B cell (primary cell): Measurements from ENCODE around the gene KCTD17. TPM values are rescaled to one million over a fixed set of nuclear protein-coding genes. Genes with fewer than 3 reads are reported as not detected.

Experiments used
- ATAC-seq: fragments of 200-7000 bp; cut with Tn5 transposase; one replicate; pipeline ENCODE4 v1.10.0; 2021; ENCODE audit warnings: low read depth, mild to moderate bottlenecking, moderate number of reproducible peaks, moderate library complexity
- CTCF ChIA-PET: fragments of 350-600 bp; sonication (Branson Sonifier 250); formaldehyde crosslinking; loops from one replicate; lab custom pipeline; 2021; ENCODE audit warnings: antibody characterized with exemption, inconsistent platforms; lab: Charles Lee
- POLR2A ChIA-PET: fragments of 350-600 bp; sonication (Branson Sonifier 250); formaldehyde crosslinking; loops from one replicate; lab custom pipeline; 2021; ENCODE audit warnings: antibody characterized with exemption; lab: Charles Lee
- DNase-seq: peaks from one replicate; pipeline ENCODE4 v3.0.0; 2013
- H2AFZ ChIP-seq: 2 replicates; pipeline ENCODE4 v1.6.1; 2012; ENCODE audit warnings: mild to moderate bottlenecking, low read depth, low read length; ENCODE audit not compliant: insufficient read depth, poor library complexity, severe bottlenecking
- H3K27ac ChIP-seq, 2 donors: 1 replicate in 1 of 2; 2 replicates in 1 of 2; pipeline ENCODE4 v1.5.1; 2012 to 2013; ENCODE audit warnings: low read length in 2 of 2, mild to moderate bottlenecking in 2 of 2, moderate library complexity in 1 of 2
- H3K27me3 ChIP-seq, 4 experiments: fragments of 200-600 bp in 1 of 4; sonication (generic) in 1 of 4; replicated peaks in 1 of 4; 1 replicate in 2 of 4; 2 replicates in 2 of 4; pipeline versions ENCODE4 v1.6.1 to v1.7.0; 2013 to 2016; ENCODE audit warnings: low read length in 3 of 4, mild to moderate bottlenecking in 2 of 4, mixed read lengths in 1 of 4, moderate library complexity in 1 of 4; ENCODE audit not compliant: insufficient read depth in 4 of 4, control insufficient read depth in 3 of 4; ENCODE audit errors: control extremely low read depth in 1 of 4
- H3K36me3 ChIP-seq, 2 experiments: replicated peaks in 1 of 2; 1 replicate in 1 of 2; 2 replicates in 1 of 2; pipeline versions ENCODE4 v1.6.1 to v1.7.1; 2013; ENCODE audit warnings: low read length in 1 of 2; ENCODE audit not compliant: insufficient read depth in 2 of 2, control insufficient read depth in 1 of 2; ENCODE audit errors: control extremely low read depth in 1 of 2, extremely low read depth in 1 of 2
- H3K4me1 ChIP-seq, 2 donors: fragments of 200-600 bp in 1 of 2; sonication (generic) in 1 of 2; 1 replicate in 1 of 2; 2 replicates in 1 of 2; pipeline versions ENCODE4 v1.5.1 to v1.6.1; 2013 to 2017; ENCODE audit warnings: low read length in 2 of 2; ENCODE audit not compliant: control insufficient read depth in 2 of 2, insufficient read depth in 2 of 2
- H3K4me2 ChIP-seq: replicated peaks from 2 replicates; pipeline ENCODE3; 2012; ENCODE audit warnings: mild to moderate bottlenecking, low read depth, low read length; ENCODE audit not compliant: poor library complexity, severe bottlenecking
- H3K4me3 ChIP-seq, 5 experiments: fragments of 200-600 bp in 1 of 5; sonication (generic) in 1 of 5; 1 replicate in 3 of 5; 2 replicates in 2 of 5; pipeline versions ENCODE4 v1.5.1 to v1.7.0; 2011 to 2016; ENCODE audit warnings: low read length in 4 of 5, mild to moderate bottlenecking in 4 of 5, low read depth in 2 of 5, control low read depth in 1 of 5, moderate library complexity in 1 of 5; ENCODE audit not compliant: insufficient read depth in 1 of 5; ENCODE audit errors: control extremely low read depth in 1 of 5, extremely low read depth in 1 of 5
- H3K79me2 ChIP-seq: fragments of 200-600 bp; sonication (generic); one replicate; pipeline ENCODE4 v1.6.0; 2016; ENCODE audit warnings: low read length; ENCODE audit not compliant: control insufficient read depth, insufficient read depth
- H3K9ac ChIP-seq: fragments of 200-600 bp; sonication (generic); 2 replicates; pipeline ENCODE4 v1.6.1; 2017; ENCODE audit warnings: mild to moderate bottlenecking, low read length, moderate library complexity
- H3K9me3 ChIP-seq, 3 donors: one replicate each; pipeline versions ENCODE4 v1.6.1 to v1.7.1; 2013; ENCODE audit warnings: low read length in 2 of 3; ENCODE audit not compliant: control insufficient read depth in 2 of 3, insufficient read depth in 1 of 3; ENCODE audit errors: control extremely low read depth in 1 of 3
- H4K20me1 ChIP-seq: 2 replicates; pipeline ENCODE4 v1.6.0; 2012; ENCODE audit warnings: mild to moderate bottlenecking, low read length; ENCODE audit not compliant: insufficient read depth, control insufficient read depth, poor library complexity, severe bottlenecking
- H3K27ac Mint-ChIP-seq: one replicate; pipeline ENCODE4 v1.8.0; 2021; ENCODE audit warnings: mixed read lengths
- H3K27me3 Mint-ChIP-seq: one replicate; pipeline ENCODE4 v1.8.0; 2021; ENCODE audit warnings: mixed read lengths
- H3K4me1 Mint-ChIP-seq: one replicate; pipeline ENCODE4 v1.8.0; 2021; ENCODE audit warnings: mixed read lengths
- H3K4me3 Mint-ChIP-seq: one replicate; pipeline ENCODE4 v1.8.0; 2021; ENCODE audit warnings: mixed read lengths
- H3K9me3 Mint-ChIP-seq: one replicate; pipeline ENCODE4 v1.8.0; 2022; ENCODE audit warnings: mixed read lengths; ENCODE audit not compliant: insufficient read depth
- EZH2 ChIP-seq: IDR thresholded peaks from 2 replicates; pipeline ENCODE4 v1.6.1; 2012; ENCODE audit warnings: borderline replicate concordance, low read depth, mild to moderate bottlenecking, moderate library complexity, low read length; ENCODE audit not compliant: insufficient read depth, poor library complexity, severe bottlenecking
- WGBS: methylation state at CpG from one replicate; pipeline ENCODE4 v1.1.5; 2013; ENCODE audit warnings: missing lambda C conversion rate; ENCODE audit not compliant: insufficient coverage; 5-methylcytosine and 5-hydroxymethylcytosine counted together
- intact Hi-C: fragments of 100-400 bp; cut with micrococcal nuclease; formaldehyde crosslinking; loops from one replicate; pipeline ENCODE4 v1.10.0; 2022
- polyA plus RNA-seq: library from polyadenylated mRNA; depleted of rRNA; stranded (reverse); fragments of >200 nt; gene quantifications from 2 replicates; pipeline ENCODE4 v1.2.3, GENCODE V29; 2012
- total RNA-seq, 2 donors: library from RNA; stranded (reverse); fragments of 120-200 nt in 1 of 2; gene quantifications; 1 replicate in 1 of 2; 2 replicates in 1 of 2; pipeline versions ENCODE4 v1.2.3 to v1.2.4, GENCODE V29; 2013 to 2022
- TF ChIP-seq, protein P1 (sequence below): fragments of 200-600 bp; IDR thresholded peaks from one replicate; pipeline ENCODE4 v1.8.0; 2022; ENCODE audit warnings: antibody characterized with exemption, mild to moderate bottlenecking

KCTD17 gene
- total and polyA plus RNA-seq, 2 donors (not counting 1 experiment from before 2014, with no cell fraction given): 29.0 to 41.3 TPM

DNA sequence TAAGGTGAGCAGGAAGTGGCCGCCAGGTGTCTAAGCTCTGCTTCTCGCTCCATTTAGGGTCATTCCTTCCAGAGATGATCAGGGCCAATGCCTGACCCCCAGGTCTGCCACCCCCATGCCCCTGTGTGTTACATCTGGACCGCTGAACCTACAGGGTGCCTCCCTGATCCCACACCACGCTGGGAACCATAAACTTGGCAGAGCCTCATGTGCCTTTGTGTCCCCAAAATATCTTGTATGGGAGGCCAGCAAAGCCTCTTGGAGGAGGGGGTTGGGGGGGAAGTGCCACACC, 36.0 kb upstream of the KCTD17 start:
- H3K4me2 ChIP-seq: no peak overlapping the region
- no peak overlapping the region for H3K4me3 Mint-ChIP-seq
- POLR2A ChIA-PET: no interaction called here
- no peaks in the 10 kb centered on the region for H3K27me3 Mint-ChIP-seq
- no peak overlapping the region for H3K27ac Mint-ChIP-seq
- H2AFZ ChIP-seq: no peak overlapping the region
- WGBS: 81% methylated on average over 3 of the region's 4 CpGs
- no peak for DNase-seq
- intact Hi-C loops: no loop called here
- TF ChIP-seq EZH2: no peak
- TF ChIP-seq, protein P1, sequence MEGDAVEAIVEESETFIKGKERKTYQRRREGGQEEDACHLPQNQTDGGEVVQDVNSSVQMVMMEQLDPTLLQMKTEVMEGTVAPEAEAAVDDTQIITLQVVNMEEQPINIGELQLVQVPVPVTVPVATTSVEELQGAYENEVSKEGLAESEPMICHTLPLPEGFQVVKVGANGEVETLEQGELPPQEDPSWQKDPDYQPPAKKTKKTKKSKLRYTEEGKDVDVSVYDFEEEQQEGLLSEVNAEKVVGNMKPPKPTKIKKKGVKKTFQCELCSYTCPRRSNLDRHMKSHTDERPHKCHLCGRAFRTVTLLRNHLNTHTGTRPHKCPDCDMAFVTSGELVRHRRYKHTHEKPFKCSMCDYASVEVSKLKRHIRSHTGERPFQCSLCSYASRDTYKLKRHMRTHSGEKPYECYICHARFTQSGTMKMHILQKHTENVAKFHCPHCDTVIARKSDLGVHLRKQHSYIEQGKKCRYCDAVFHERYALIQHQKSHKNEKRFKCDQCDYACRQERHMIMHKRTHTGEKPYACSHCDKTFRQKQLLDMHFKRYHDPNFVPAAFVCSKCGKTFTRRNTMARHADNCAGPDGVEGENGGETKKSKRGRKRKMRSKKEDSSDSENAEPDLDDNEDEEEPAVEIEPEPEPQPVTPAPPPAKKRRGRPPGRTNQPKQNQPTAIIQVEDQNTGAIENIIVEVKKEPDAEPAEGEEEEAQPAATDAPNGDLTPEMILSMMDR: no peak
- H3K9me3 Mint-ChIP-seq: no peaks in the 10 kb centered on the region
- no peaks in the 10 kb centered on the region for H3K79me2 ChIP-seq
- H3K4me1 ChIP-seq: peaks cover 4 to 13% of the 10 kb centered on the region in 2 donors
- CTCF ChIA-PET: no interaction called here
- no peak overlapping the region for H3K27ac ChIP-seq
- no peaks in the 10 kb centered on the region for H3K36me3 ChIP-seq
- H4K20me1 ChIP-seq: no peaks in the 10 kb centered on the region
- H3K27me3 ChIP-seq: no peaks in the 10 kb centered on the region
- no peak for ATAC-seq
- peaks cover 8% of the 10 kb centered on the region for H3K4me1 Mint-ChIP-seq
- H3K9me3 ChIP-seq: no peaks in the 10 kb centered on the region
- no peak overlapping the region for H3K4me3 ChIP-seq
- H3K9ac ChIP-seq: no peak overlapping the region

DNA sequence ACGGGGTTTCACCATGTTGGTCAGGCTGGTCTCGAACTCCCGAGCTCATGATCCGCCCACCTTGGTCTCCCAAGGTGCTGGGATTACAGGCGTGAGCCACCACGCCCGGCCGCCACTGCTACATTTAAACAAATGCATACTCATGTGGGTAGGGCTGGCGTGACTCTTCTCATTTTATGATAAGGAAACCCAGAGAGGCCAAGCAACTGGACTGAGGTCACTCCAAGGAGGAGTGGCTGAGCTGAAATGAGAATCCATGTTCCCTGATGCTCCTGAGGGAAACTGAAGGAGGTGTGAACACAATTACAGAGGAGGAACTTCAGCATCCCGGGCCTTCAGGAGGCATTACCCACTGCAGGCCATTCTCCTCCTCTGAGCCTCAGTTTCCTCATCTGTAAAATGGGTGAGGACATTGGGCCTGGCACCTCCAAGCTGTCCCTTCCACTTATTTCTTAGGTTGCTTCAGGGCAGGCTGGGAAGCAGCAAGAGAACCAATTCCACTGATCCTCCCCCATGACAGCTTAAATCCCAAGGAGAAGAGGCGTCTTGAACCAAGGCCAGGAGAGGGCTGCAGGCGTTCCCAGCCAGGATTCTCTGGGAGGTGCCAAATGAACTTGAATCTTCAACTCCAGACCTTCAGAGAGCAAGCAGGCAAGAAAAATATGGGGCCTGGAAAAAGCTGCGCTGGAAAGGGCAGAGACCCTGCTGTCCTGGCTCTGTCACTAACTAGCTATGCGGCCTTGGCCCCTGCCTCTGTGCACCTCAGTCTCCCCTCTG, 35.2 kb upstream of the KCTD17 start:
- no peak overlapping the region for H3K27ac ChIP-seq
- Mint-ChIP-seq H3K27me3 (no peaks in the 10 kb centered on the region), H3K27ac (no peak overlapping the region), H3K4me3 (no peak overlapping the region), H3K9me3 (no peaks in the 10 kb centered on the region), H3K4me1 (peaks cover 12% of the 10 kb centered on the region)
- H3K4me1 ChIP-seq: peaks cover 4 to 14% of the 10 kb centered on the region in 2 donors
- H3K9me3 ChIP-seq: no peaks in the 10 kb centered on the region
- TF ChIP-seq, protein P1: no peak
- no peak for TF ChIP-seq EZH2
- H3K9ac ChIP-seq: no peak overlapping the region
- H2AFZ ChIP-seq: no peak overlapping the region
- H3K4me3 ChIP-seq: no peak overlapping the region
- H3K4me2 ChIP-seq: no peak overlapping the region
- no peaks in the 10 kb centered on the region for H3K27me3 ChIP-seq
- no peak for DNase-seq
- no peaks in the 10 kb centered on the region for H3K36me3 ChIP-seq
- CTCF ChIA-PET: no interaction called here
- no peaks in the 10 kb centered on the region for H3K79me2 ChIP-seq
- 96% methylated on average over 14 of the region's 14 CpGs for WGBS
- H4K20me1 ChIP-seq: no peaks in the 10 kb centered on the region
- intact Hi-C loops: no loop called here
- POLR2A ChIA-PET: no interaction called here
- ATAC-seq: no peak
